Neural crest cell (in vitro differentiated cells): ENCODE data around the gene SPINK14. TPM values are rescaled to one million over a fixed set of nuclear protein-coding genes. Genes with fewer than 3 reads are reported as not detected.

Experiments
- DNase-seq: peaks from one replicate; pipeline ENCODE4 v3.0.0; 2021; ENCODE audit warnings: low read depth, mixed read lengths, low spot score
- H3K27ac Mint-ChIP-seq: one replicate; pipeline ENCODE4 v1.8.0; 2021; ENCODE audit warnings: mild to moderate bottlenecking, mixed read lengths; ENCODE audit not compliant: unreplicated experiment
- H3K27me3 Mint-ChIP-seq: 2 replicates; pipeline ENCODE4 v1.8.0; 2021; ENCODE audit warnings: low read depth, mild to moderate bottlenecking, mixed read lengths
- H3K36me3 Mint-ChIP-seq: 2 replicates; pipeline ENCODE4 v1.8.0; 2021; ENCODE audit warnings: low read depth, mild to moderate bottlenecking, mixed read lengths
- H3K4me1 Mint-ChIP-seq: 2 replicates; pipeline ENCODE4 v1.8.0; 2021; ENCODE audit warnings: mixed read lengths
- H3K4me3 Mint-ChIP-seq: one replicate; pipeline ENCODE4 v1.8.0; 2021; ENCODE audit warnings: mild to moderate bottlenecking, mixed read lengths
- H3K9me3 Mint-ChIP-seq: 2 replicates; pipeline ENCODE4 v1.8.0; 2021; ENCODE audit warnings: mixed read lengths
- CTCF ChIP-seq: fragments of 200-600 bp; sonication (generic); conservative IDR thresholded peaks from 2 replicates; pipeline ENCODE4 v1.5.0; 2021; ENCODE audit warnings: antibody characterized with exemption, mild to moderate bottlenecking
- total RNA-seq: library from RNA; stranded (reverse); gene quantifications from 2 replicates; pipeline ENCODE4 v1.2.1, GENCODE V29; 2021

Gene SPINK14
- total RNA-seq, 1 donor from 2014 or later = not detected

- no peaks in the 10 kb centered on the region for H3K36me3 Mint-ChIP-seq
- H3K27me3 Mint-ChIP-seq = peaks cover 31% of the 10 kb centered on the region
- H3K4me1 Mint-ChIP-seq = no peaks in the 10 kb centered on the region
- no peak for TF ChIP-seq CTCF
- no peak overlapping the region for H3K4me3 Mint-ChIP-seq
- DNase-seq = no peak
- H3K27ac Mint-ChIP-seq = no peak overlapping the region
- H3K9me3 Mint-ChIP-seq = no peaks in the 10 kb centered on the region
These were observed 8.1 kb downstream of the SPINK14 start for GRCh38 chr5:148176480-148176879.

GRCh38 chr5:148177207-148177606 lies 8.9 kb downstream of the SPINK14 start:
- no peak for TF ChIP-seq CTCF
- no peak overlapping the region for H3K27ac Mint-ChIP-seq
- no peaks in the 10 kb centered on the region for H3K4me1 Mint-ChIP-seq
- peaks cover 31% of the 10 kb centered on the region for H3K27me3 Mint-ChIP-seq
- H3K36me3 Mint-ChIP-seq = no peaks in the 10 kb centered on the region
- H3K9me3 Mint-ChIP-seq = no peaks in the 10 kb centered on the region
- no peak for DNase-seq
- H3K4me3 Mint-ChIP-seq = no peak overlapping the region

- no peak for DNase-seq
- peaks cover 23% of the 10 kb centered on the region for H3K27me3 Mint-ChIP-seq
- peak; percentile 90 for TF ChIP-seq CTCF
- H3K4me1 Mint-ChIP-seq = no peaks in the 10 kb centered on the region
- no peak overlapping the region for H3K4me3 Mint-ChIP-seq
- no peaks in the 10 kb centered on the region for H3K9me3 Mint-ChIP-seq
- no peak overlapping the region for H3K27ac Mint-ChIP-seq
- H3K36me3 Mint-ChIP-seq = no peaks in the 10 kb centered on the region
These were observed 11.0 kb downstream of the SPINK14 start for GRCh38 chr5:148179234-148179824.

- no peak for DNase-seq
- H3K4me1 Mint-ChIP-seq = no peaks in the 10 kb centered on the region
- H3K27ac Mint-ChIP-seq = no peak overlapping the region
- peaks cover 13% of the 10 kb centered on the region for H3K27me3 Mint-ChIP-seq
- no peak overlapping the region for H3K4me3 Mint-ChIP-seq
- H3K36me3 Mint-ChIP-seq = no peaks in the 10 kb centered on the region
- no peak for TF ChIP-seq CTCF
- H3K9me3 Mint-ChIP-seq = no peaks in the 10 kb centered on the region
These were observed 18.1 kb downstream of the SPINK14 start for GRCh38 chr5:148186248-148187003.

- Mint-ChIP-seq H3K36me3 (no peaks in the 10 kb centered on the region), H3K4me1 (no peaks in the 10 kb centered on the region), H3K4me3 (no peak overlapping the region), H3K9me3 (no peaks in the 10 kb centered on the region), H3K27me3 (peaks cover 13% of the 10 kb centered on the region), H3K27ac (no peak overlapping the region)
- no peak for DNase-seq
- TF ChIP-seq CTCF = no peak
These were observed 22.7 kb downstream of the SPINK14 start for GRCh38 chr5:148191010-148191409.
